HG03571 (cell line): ENCODE measurements around the gene HSPA14.
"Not testable (repeated sequence)": the region's sequence is repeated elsewhere in the genome, so short reads cannot be mapped to it uniquely, and the experiment has no call there.

ENCODE experiments used
- ATAC-seq: cut with Tn5 transposase; IDR thresholded peaks from one replicate; pipeline ENCODE4 v1.9.1; 2021; ENCODE audit not compliant: unreplicated experiment

Gene HSPA14

DNA sequence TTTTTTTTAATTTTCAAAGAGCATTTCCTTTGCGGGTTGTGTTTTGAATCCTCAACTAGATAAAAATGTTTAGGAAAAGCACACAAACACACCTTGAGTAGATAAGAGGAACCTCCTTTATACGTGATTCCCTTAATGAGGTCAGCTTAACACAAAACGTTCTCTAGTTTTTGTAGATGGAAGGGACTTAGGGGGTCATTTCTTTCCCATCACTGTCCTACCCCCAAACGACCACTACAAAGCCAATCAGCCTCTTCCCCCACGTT, 41.8 kb downstream of the HSPA14 start:
- no peak for ATAC-seq

- no peak for ATAC-seq
Measured at GRCh38 chr10:14880229-14880628, 42.1 kb downstream of the HSPA14 start.

- ATAC-seq: no peak
Measured at GRCh38 chr10:14884082-14884481, 46.0 kb downstream of the HSPA14 start.

DNA sequence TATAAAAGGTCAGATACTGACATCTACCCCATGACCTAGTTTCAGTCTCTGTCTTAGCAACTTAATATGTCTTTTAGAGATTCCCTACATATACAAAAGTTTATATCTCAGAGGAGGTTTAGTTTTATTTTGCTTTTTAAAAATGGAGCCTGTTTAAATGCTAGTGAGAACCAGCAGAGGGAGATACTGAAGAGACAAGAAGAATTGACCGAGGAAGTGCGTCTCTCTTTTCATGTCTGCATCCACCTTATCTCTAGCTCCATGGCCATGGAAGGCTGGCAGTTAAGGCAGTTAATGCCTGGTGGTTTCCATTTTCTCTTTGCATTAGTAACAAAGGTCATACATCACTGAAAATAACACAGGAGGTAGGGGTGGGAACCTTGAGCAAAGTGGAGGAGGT, 51.2 kb downstream of the HSPA14 start:
- no peak for ATAC-seq

DNA sequence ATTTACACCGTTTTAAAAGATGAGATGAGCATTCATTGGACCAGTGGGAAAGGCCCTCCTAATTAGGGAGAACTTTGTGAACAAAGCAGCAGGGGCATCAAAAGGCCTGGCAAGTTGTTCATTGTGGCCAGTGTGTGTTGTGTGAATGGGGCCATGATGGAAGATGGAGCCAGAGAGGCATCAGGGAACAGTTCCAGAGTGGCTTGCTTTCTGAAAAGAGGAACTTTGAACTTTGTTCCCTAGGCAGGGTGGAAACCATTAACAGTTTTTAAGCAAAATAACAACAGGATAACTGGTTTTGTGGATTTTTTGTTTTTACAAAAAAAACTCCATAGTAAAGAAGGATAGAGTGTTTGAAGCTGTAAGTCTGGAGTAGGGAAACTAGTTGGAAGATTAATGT, 53.0 kb downstream of the HSPA14 start:
- no peak for ATAC-seq

DNA sequence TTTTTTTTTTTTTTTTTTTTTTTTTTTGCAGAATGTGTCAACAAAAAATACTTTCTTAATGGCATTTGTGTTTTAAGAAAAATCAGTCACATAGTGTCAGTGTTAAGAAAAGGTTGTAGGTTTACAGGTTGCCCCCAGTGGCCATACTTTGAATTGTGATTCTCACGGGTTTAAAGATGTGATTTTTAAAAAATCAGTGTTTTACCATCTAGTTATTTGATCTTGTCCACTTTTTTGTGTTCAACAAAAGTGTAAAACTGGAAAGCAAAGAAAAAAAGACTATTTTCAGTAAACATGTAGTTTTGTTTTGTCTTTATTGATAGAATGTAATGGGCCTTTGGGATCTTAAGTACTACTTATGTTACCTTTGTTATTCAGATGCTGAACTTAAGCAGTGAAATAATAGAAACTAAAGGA, 66.2 kb downstream of the HSPA14 start:
- ATAC-seq: peak; percentile 59

DNA sequence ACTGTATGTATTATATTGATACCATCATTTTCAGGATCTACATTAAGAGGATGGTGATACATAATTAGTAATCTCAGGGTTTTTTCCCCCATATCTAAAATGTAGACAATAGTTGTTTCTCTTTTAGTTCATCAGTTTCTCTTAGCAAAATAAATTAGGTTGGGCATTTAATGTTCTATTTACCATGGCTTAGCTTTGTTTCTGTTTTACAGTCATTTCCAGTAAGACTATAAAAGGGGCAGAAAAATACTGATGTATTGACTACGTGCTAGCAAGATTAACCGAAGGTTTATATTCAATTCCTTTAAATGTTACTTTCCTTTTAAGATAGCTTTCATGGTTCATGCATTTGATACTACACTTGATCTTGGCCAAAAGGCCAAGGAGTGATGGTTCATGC, 66.8 kb downstream of the HSPA14 start:
- ATAC-seq: no peak

- no peak for ATAC-seq
Measured at GRCh38 chr10:14905890-14906289, 67.8 kb downstream of the HSPA14 start.

DNA sequence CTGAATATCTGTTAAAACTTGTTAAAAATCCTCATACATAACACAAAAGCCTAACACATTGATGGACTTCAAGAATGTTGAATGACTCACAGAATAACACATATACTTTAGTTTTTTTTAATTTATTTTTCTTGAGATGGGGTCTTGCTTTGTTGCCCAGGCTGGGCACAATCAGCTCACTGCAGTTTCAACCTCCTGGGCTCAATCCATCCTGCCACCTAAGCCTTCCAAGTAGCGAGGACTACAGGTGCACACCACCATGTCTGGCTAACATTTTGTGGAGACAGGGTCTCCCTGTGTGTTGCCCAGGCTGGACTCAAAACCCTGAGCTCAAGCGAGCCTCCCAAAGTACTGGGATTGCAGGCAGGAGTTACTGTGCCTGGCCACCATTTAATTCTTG, 68.7 kb downstream of the HSPA14 start:
- ATAC-seq: no peak

DNA sequence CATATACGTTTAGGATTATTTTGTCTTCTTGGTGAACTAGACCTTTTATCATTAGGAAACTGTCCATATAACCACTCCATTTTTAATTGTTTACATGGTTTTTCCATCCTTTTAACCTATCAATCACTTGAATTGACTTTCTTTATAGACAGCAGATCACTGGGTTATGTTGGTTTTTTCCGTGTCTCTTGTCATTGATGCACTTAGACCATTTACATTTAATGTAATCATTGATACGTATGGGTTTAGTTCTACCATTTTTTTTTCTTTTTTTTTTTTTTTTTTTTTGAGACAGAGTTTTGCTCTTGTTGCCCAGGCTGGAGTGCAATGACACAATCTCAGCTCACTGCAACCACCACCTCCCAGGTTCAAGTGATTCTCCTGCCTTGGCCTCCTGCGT, 69.5 kb downstream of the HSPA14 start:
- ATAC-seq: not testable (repeated sequence)

DNA sequence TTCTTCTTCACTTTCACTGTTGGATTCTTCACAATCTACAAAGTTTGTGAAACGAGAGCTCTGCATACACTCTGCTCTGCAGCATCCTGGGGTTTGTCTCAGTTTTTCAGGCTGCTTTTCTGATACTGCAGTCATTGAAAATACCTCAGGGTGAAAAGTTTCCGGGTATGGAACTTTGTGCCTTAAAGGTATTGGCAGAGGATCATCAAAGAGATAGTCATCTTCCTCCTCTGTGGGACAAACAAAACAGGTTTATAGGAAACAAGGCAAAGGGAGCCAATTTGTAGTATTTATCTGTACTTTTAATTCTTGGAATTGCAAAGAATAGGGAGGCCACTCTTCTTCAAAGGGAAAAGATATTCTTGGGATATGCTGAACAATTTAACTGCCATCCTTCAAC, 71.0 kb downstream of the HSPA14 start:
- ATAC-seq: no peak

DNA sequence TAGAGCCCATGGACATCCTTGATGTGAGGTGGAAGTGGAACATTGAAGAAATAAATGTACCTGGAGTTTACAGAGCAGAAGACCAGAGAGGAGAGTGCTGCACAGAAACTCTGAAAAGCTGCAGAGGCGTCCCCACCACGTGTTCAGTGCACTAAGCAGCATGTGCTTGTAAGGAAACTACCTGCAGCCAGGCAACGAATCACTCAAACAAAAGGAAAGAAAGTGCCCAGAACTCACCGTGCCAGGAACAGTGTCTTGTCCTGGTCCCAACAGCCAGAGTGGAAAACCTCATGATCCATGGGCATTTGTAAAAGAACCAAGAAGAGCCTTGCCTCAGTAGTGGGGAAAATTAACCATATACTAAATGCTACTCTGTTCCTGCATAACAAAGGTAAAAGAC, 72.8 kb downstream of the HSPA14 start:
- ATAC-seq: no peak

DNA sequence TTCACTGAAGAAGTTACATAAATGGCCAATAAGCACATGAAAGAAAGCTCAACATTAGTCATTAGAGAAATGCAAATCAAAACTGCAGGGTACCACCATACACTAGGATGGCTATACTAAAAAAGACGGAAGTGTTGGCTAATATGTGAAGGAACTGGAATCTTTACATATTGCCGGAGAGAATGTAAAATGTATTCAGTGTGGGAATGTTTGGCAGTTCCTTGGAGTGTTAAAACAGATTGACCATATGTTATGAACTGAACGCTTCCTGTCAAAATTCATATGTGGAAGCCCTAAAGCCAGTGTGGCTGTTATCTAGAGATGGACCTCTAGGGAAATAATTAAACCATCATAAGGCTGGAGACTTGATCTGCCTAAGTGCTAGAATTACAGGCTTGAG, 73.7 kb downstream of the HSPA14 start:
- ATAC-seq: no peak

GRCh38 chr10:14916600-14916999, 78.5 kb downstream of the HSPA14 start:
- ATAC-seq: no peak

DNA sequence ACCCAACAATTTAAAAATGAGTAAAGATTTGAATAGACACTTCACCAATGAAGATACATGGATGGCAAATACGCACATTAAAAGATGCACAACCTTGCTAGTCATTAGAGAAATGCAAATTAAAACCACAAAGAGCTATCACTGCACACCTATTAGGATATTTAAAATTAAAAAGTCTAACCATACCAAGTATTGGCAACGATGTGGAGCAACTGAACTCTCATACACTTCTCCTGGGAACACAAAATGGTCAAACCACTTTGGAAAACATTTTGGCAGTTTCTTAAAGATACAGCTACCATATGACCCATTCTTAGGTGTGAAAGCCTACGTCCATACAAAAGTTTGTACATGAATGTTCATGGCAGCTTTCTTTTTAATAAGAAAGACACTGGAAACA, 79.7 kb downstream of the HSPA14 start:
- no peak for ATAC-seq

DNA sequence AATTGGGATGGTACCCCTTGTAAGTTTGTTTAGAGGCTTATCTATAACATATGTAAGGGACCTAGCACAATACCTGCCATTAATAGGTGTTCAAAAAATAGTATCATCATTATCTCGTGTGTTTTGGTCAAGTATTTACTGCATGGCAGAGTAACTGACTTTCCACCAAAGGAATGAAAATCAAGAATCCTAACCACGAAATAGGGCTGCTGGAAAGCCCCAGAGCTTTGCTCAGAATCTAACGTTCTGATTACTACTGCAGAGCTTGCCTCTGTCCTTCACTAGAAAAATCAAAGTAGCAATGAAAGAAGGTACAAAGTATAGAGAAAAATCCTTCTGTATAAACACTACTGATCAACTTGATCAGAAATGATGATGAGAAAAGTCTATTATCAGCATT, 80.9 kb downstream of the HSPA14 start:
- ATAC-seq: no peak
